Suprapubic skin (tissue), 4 donors: ENCODE measurements around the gene GNB5. TPM values are rescaled to one million over a fixed set of nuclear protein-coding genes. Genes with fewer than 3 reads are reported as not detected.
A peak's percentile ranks its signal among the peaks of the same experiment; 100 is the strongest.

Experiments used
- DNase-seq, 2 donors: peaks; one replicate each; pipeline ENCODE4 v3.0.0-alpha.2; 2019; ENCODE audit warnings: low spot score in 2 of 2
- H3K27ac ChIP-seq: fragments of 200-600 bp; sonication (generic); one replicate; pipeline ENCODE4 v1.5.1; 2019
- H3K27me3 ChIP-seq: fragments of 200-600 bp; sonication (generic); one replicate; pipeline ENCODE4 v1.5.1; 2019
- H3K36me3 ChIP-seq: fragments of 200-600 bp; sonication (generic); one replicate; pipeline ENCODE4 v1.5.1; 2019
- H3K4me1 ChIP-seq: fragments of 200-600 bp; sonication (generic); one replicate; pipeline ENCODE4 v1.5.1; 2019
- H3K4me3 ChIP-seq: fragments of 200-600 bp; sonication (generic); one replicate; pipeline ENCODE4 v1.5.1; 2019; ENCODE audit warnings: mild to moderate bottlenecking
- H3K9me3 ChIP-seq: fragments of 200-600 bp; sonication (generic); one replicate; pipeline ENCODE4 v1.5.1; 2019
- EP300 ChIP-seq: sonication (generic); formaldehyde crosslinking; IDR thresholded peaks from one replicate; pipeline ENCODE4 v1.6.1; 2017; ENCODE audit warnings: antibody characterized with exemption
- POLR2A ChIP-seq, 2 donors: fragments of 450-650 bp; IDR thresholded peaks; one replicate each; pipeline ENCODE4 v1.6.1; 2017; ENCODE audit warnings: antibody characterized with exemption in 2 of 2, mild to moderate bottlenecking in 2 of 2, moderate library complexity in 2 of 2
- POLR2AphosphoS5 ChIP-seq, 3 donors: sonication (generic); formaldehyde crosslinking; IDR thresholded peaks; one replicate each; pipeline ENCODE4 v1.6.1; 2017; ENCODE audit warnings: antibody characterized with exemption in 3 of 3
- WGBS: methylation state at CpG from one replicate; pipeline ENCODE4 v1.1.5; 2018; 5-methylcytosine and 5-hydroxymethylcytosine counted together
- total RNA-seq, 4 donors: library from RNA; depleted of rRNA; stranded (reverse); fragments of >200 nt; gene quantifications; one replicate each; pipeline ENCODE4 v1.1.0, GENCODE V29; 2016
- TF ChIP-seq, protein P1 (sequence below), 2 donors: fragments of 200-600 bp in 1 of 2; fragments of 450-650 bp in 1 of 2; sonication (generic) in 1 of 2; IDR thresholded peaks; one replicate each; pipeline ENCODE4 v1.5.1; 2016 to 2019; ENCODE audit warnings: antibody characterized with exemption in 2 of 2, mild to moderate bottlenecking in 1 of 2, moderate library complexity in 1 of 2

Gene GNB5
- total RNA-seq, 4 donors from 2014 or later: 17.1 to 30.8 (median 24.9) TPM

DNA sequence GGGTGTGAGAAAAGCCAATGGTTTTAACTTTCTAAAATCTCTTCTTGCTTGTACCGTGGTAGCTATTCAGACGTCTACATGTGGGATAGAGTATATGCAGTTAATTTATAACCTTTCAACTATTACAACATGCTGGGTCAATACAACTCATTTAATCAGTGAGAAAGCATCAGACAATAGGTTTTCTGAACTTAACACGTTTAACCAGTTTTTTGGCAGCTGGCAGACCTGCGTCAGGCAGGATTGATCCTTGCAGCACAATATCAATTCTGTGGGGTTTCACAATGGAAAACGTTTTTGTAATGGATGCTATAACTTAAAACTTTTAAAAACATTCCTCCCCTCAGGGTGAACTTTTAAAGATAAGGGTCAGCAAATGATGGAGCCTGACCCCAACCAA lies 6.5 kb downstream of the GNB5 start:
- TF ChIP-seq, protein P1, sequence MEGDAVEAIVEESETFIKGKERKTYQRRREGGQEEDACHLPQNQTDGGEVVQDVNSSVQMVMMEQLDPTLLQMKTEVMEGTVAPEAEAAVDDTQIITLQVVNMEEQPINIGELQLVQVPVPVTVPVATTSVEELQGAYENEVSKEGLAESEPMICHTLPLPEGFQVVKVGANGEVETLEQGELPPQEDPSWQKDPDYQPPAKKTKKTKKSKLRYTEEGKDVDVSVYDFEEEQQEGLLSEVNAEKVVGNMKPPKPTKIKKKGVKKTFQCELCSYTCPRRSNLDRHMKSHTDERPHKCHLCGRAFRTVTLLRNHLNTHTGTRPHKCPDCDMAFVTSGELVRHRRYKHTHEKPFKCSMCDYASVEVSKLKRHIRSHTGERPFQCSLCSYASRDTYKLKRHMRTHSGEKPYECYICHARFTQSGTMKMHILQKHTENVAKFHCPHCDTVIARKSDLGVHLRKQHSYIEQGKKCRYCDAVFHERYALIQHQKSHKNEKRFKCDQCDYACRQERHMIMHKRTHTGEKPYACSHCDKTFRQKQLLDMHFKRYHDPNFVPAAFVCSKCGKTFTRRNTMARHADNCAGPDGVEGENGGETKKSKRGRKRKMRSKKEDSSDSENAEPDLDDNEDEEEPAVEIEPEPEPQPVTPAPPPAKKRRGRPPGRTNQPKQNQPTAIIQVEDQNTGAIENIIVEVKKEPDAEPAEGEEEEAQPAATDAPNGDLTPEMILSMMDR (IDR thresholded peaks at IDR 0.05): no peak
- no peak for TF ChIP-seq EP300
- TF ChIP-seq POLR2A (IDR thresholded peaks at IDR 0.05): no peak
- no peak for TF ChIP-seq POLR2AphosphoS5 (IDR thresholded peaks at IDR 0.05)
- no peak overlapping the region for H3K27ac ChIP-seq
- WGBS: 58% methylated on average over 5 of the region's 5 CpGs
- no peak for DNase-seq
- H3K4me1 ChIP-seq: peaks cover 9% of the 10 kb centered on the region
- H3K4me3 ChIP-seq: no peak overlapping the region
- H3K27me3 ChIP-seq: no peaks in the 10 kb centered on the region
- no peaks in the 10 kb centered on the region for H3K36me3 ChIP-seq
- no peaks in the 10 kb centered on the region for H3K9me3 ChIP-seq

DNA sequence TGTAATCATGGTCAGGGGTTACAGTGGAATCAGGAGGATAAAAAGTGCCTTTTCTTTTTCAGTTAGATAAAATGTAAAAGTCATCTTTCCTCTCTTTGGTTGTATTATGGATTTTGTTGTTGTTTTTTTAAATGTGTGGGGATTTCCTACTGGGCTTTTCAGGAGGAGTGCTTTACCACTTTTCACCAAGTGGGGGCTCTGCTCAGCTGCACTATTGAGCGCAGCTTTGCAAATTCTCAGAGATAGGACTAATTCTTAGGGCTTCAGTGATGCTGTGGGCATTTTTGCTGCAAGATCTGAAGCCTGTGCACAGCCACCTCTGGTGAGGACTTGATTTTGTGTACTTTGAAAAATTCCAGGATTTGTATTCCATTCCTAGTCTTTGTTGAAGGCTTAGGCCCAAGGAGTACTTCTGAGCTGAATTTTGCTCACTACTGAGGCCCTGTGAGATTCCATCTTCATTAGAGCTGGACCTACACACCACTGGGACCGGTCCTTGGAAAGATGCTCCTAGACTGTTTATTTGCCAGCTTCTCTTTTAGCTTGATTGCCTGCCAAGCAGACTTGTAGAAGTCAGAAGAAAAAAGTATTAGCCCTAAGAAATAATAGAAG lies 7.5 kb downstream of the GNB5 start:
- Histone ChIP-seq H3K4me1 (peaks cover 13% of the 10 kb centered on the region), H3K27ac (no peak overlapping the region), H3K36me3 (no peaks in the 10 kb centered on the region), H3K9me3 (no peaks in the 10 kb centered on the region), H3K27me3 (no peaks in the 10 kb centered on the region), H3K4me3 (no peak overlapping the region)
- WGBS: 55% methylated on average over 2 of the region's 2 CpGs
- TF ChIP-seq, protein P1 (IDR thresholded peaks at IDR 0.05): peak in 1 of 2 donors; percentile 53
- no peak for TF ChIP-seq POLR2A (IDR thresholded peaks at IDR 0.05)
- no peak for DNase-seq

- no peaks in the 10 kb centered on the region for H3K27me3 ChIP-seq
- H3K4me3 ChIP-seq: no peak overlapping the region
- no peaks in the 10 kb centered on the region for H3K9me3 ChIP-seq
- no peak for DNase-seq
- WGBS: 95% methylated on average over 6 of the region's 6 CpGs
- no peaks in the 10 kb centered on the region for H3K36me3 ChIP-seq
- H3K27ac ChIP-seq: no peak overlapping the region
- TF ChIP-seq POLR2AphosphoS5 (IDR thresholded peaks at IDR 0.05): no peak
- TF ChIP-seq EP300: no peak
- TF ChIP-seq POLR2A (IDR thresholded peaks at IDR 0.05): no peak
- TF ChIP-seq, protein P1 (IDR thresholded peaks at IDR 0.05): no peak
- H3K4me1 ChIP-seq: peaks cover 15% of the 10 kb centered on the region
Observed at GRCh38 chr15:52181938-52182780, 9.0 kb downstream of the GNB5 start.

GRCh38 chr15:52180851-52181450 lies 10.2 kb downstream of the GNB5 start:
- TF ChIP-seq POLR2AphosphoS5 (IDR thresholded peaks at IDR 0.05) (no peak), POLR2A (IDR thresholded peaks at IDR 0.05) (no peak), EP300 (no peak)
- TF ChIP-seq, protein P1 (IDR thresholded peaks at IDR 0.05): no peak
- DNase-seq: no peak
- no peaks in the 10 kb centered on the region for H3K36me3 ChIP-seq
- H3K27ac ChIP-seq: no peak overlapping the region
- no peaks in the 10 kb centered on the region for H3K9me3 ChIP-seq
- WGBS: 82% methylated on average over 10 of the region's 10 CpGs
- H3K4me3 ChIP-seq: peak overlapping the region; percentile 84
- H3K27me3 ChIP-seq: no peaks in the 10 kb centered on the region
- peaks cover 15% of the 10 kb centered on the region for H3K4me1 ChIP-seq
